SK-N-SH treated with all-trans-retinoic acid at 6 μM for 48 hours (cell line): ENCODE measurements around the gene PRDM5.
A peak's percentile ranks its signal among the peaks of the same experiment; 100 is the strongest.

Source experiments
- ATAC-seq: fragments of 200-7000 bp; cut with Tn5 transposase; 3 replicates; pipeline ENCODE4 v1.9.1; 2020; ENCODE audit warnings: mild to moderate bottlenecking, moderate library complexity
- ARNTL ChIP-seq: fragments of 450-650 bp; formaldehyde crosslinking; IDR thresholded peaks from 2 replicates; pipeline ENCODE4 v1.5.0; 2020; ENCODE audit warnings: low read depth, mild to moderate bottlenecking, moderate library complexity, borderline replicate concordance
- BACH2 ChIP-seq: fragments of 250-450 bp; sonication (Bioruptor Pico); IDR thresholded peaks from 2 replicates; pipeline ENCODE4 v1.9.0; 2021; ENCODE audit warnings: mild to moderate bottlenecking, borderline replicate concordance
- GLIS3 ChIP-seq: fragments of 250-450 bp; sonication (Bioruptor Pico); IDR thresholded peaks from 2 replicates; pipeline ENCODE4 v1.5.0; 2020; ENCODE audit warnings: mild to moderate bottlenecking, moderate library complexity
- ISL1 ChIP-seq: fragments of 250-450 bp; sonication (Bioruptor Pico); IDR thresholded peaks from 2 replicates; pipeline ENCODE4 v2.1.2; 2022; ENCODE audit warnings: mild to moderate bottlenecking, moderate library complexity
- PPARA ChIP-seq: fragments of 250-450 bp; sonication (Bioruptor Pico); IDR thresholded peaks from 2 replicates; pipeline ENCODE4 v1.5.0; 2020; ENCODE audit warnings: mild to moderate bottlenecking, borderline replicate concordance
- SNAI2 ChIP-seq: fragments of 250-450 bp; sonication (Bioruptor Pico); IDR thresholded peaks from 2 replicates; pipeline ENCODE4 v1.5.0; 2020; ENCODE audit warnings: mild to moderate bottlenecking, moderate library complexity
- TCF4 ChIP-seq: fragments of 250-450 bp; sonication (Bioruptor Pico); IDR thresholded peaks from 2 replicates; pipeline ENCODE4 v1.8.0; 2021; ENCODE audit warnings: mild to moderate bottlenecking, moderate library complexity, borderline replicate concordance
- TOX ChIP-seq: fragments of 250-450 bp; sonication (Bioruptor Pico); IDR thresholded peaks from 2 replicates; pipeline ENCODE4 v1.8.0; 2021; ENCODE audit warnings: mild to moderate bottlenecking, moderate library complexity, borderline replicate concordance
- ZFP3 ChIP-seq: fragments of 250-450 bp; sonication (Bioruptor Pico); IDR thresholded peaks from 2 replicates; pipeline ENCODE4 v1.5.0; 2020; ENCODE audit warnings: mild to moderate bottlenecking, moderate library complexity
- ZFP30 ChIP-seq: fragments of 450-650 bp; formaldehyde crosslinking; IDR thresholded peaks from 2 replicates; pipeline ENCODE4 v1.5.0; 2022; ENCODE audit warnings: mild to moderate bottlenecking, moderate library complexity
- ZNF70 ChIP-seq: fragments of 450-650 bp; formaldehyde crosslinking; IDR thresholded peaks from 2 replicates; pipeline ENCODE4 v1.5.0; 2020; ENCODE audit warnings: mild to moderate bottlenecking, moderate library complexity
- TF ChIP-seq, protein P1 (sequence below): fragments of 250-450 bp; sonication (Bioruptor Pico); IDR thresholded peaks from 2 replicates; pipeline ENCODE4 v1.5.1; 2021; ENCODE audit warnings: mild to moderate bottlenecking, moderate library complexity
- TF ChIP-seq, protein P2 (sequence below): fragments of 250-450 bp; sonication (Bioruptor Pico); IDR thresholded peaks from 2 replicates; pipeline ENCODE4 v1.5.1; 2020; ENCODE audit warnings: low read depth, mild to moderate bottlenecking, moderate library complexity
- TF ChIP-seq, protein P3 (sequence below): fragments of 250-450 bp; sonication (Bioruptor Pico); IDR thresholded peaks from 2 replicates; pipeline ENCODE4 v1.8.0; 2020; ENCODE audit warnings: mild to moderate bottlenecking, moderate library complexity, borderline replicate concordance
- TF ChIP-seq, protein P4 (sequence below): fragments of 250-450 bp; sonication (Bioruptor Pico); IDR thresholded peaks from 2 replicates; pipeline ENCODE4 v1.8.0; 2021; ENCODE audit warnings: low read depth, mild to moderate bottlenecking, moderate library complexity, borderline replicate concordance
- TF ChIP-seq, protein P5 (sequence below): fragments of 250-450 bp; sonication (Bioruptor Pico); IDR thresholded peaks from 2 replicates; pipeline ENCODE4 v1.5.0; 2020; ENCODE audit warnings: mild to moderate bottlenecking, moderate library complexity

PRDM5 gene

DNA sequence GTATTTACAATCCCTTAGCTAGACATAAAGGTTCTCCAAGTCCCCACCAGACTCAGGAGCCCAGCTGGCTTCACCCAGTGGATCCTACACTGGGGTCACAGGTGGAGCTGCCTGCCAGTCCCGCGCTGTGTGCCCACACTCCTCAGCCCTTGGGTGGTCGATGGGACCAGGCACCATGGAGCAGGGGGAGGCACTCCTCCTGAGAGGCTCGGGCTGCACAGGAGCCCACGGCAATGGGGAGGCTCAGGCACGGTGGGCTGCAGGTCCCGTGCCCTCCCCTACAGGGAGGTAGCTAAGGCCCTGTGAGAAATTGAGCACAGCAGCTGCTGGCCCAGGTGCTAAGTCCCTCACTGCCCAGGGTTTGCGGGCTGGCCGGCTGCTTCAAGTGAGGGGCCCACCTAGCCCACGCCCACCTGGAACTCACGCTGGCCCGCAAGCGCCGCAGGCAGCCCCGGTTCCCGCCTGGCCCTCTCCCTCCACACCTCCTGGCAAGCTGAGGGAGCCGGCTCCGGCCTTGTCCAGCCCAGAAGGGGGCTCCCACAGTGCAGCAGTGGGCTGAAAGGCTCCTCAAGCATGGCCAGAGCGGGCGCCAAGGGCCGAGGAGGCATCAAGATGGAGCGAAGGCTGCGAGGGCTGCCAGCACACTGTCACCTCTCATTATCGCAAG lies 113.9 kb downstream of the PRDM5 start (continued):
- TF ChIP-seq, protein P1, sequence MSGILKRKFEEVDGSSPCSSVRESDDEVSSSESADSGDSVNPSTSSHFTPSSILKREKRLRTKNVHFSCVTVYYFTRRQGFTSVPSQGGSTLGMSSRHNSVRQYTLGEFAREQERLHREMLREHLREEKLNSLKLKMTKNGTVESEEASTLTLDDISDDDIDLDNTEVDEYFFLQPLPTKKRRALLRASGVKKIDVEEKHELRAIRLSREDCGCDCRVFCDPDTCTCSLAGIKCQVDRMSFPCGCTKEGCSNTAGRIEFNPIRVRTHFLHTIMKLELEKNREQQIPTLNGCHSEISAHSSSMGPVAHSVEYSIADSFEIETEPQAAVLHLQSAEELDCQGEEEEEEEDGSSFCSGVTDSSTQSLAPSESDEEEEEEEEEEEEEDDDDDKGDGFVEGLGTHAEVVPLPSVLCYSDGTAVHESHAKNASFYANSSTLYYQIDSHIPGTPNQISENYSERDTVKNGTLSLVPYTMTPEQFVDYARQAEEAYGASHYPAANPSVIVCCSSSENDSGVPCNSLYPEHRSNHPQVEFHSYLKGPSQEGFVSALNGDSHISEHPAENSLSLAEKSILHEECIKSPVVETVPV (CRISPR knock-in tag) = no peak
- TF ChIP-seq PPARA (CRISPR knock-in tag) (no peak), ZNF70 (CRISPR knock-in tag) (no peak), ZFP30 (CRISPR knock-in tag) (no peak)
- TF ChIP-seq, protein P2, sequence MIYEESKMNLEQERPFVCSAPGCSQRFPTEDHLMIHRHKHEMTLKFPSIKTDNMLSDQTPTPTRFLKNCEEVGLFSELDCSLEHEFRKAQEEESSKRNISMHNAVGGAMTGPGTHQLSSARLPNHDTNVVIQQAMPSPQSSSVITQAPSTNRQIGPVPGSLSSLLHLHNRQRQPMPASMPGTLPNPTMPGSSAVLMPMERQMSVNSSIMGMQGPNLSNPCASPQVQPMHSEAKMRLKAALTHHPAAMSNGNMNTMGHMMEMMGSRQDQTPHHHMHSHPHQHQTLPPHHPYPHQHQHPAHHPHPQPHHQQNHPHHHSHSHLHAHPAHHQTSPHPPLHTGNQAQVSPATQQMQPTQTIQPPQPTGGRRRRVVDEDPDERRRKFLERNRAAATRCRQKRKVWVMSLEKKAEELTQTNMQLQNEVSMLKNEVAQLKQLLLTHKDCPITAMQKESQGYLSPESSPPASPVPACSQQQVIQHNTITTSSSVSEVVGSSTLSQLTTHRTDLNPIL (CRISPR knock-in tag) = no peak
- TF ChIP-seq, protein P3, sequence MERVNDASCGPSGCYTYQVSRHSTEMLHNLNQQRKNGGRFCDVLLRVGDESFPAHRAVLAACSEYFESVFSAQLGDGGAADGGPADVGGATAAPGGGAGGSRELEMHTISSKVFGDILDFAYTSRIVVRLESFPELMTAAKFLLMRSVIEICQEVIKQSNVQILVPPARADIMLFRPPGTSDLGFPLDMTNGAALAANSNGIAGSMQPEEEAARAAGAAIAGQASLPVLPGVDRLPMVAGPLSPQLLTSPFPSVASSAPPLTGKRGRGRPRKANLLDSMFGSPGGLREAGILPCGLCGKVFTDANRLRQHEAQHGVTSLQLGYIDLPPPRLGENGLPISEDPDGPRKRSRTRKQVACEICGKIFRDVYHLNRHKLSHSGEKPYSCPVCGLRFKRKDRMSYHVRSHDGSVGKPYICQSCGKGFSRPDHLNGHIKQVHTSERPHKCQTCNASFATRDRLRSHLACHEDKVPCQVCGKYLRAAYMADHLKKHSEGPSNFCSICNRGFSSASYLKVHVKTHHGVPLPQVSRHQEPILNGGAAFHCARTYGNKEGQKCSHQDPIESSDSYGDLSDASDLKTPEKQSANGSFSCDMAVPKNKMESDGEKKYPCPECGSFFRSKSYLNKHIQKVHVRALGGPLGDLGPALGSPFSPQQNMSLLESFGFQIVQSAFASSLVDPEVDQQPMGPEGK = no peak

DNA sequence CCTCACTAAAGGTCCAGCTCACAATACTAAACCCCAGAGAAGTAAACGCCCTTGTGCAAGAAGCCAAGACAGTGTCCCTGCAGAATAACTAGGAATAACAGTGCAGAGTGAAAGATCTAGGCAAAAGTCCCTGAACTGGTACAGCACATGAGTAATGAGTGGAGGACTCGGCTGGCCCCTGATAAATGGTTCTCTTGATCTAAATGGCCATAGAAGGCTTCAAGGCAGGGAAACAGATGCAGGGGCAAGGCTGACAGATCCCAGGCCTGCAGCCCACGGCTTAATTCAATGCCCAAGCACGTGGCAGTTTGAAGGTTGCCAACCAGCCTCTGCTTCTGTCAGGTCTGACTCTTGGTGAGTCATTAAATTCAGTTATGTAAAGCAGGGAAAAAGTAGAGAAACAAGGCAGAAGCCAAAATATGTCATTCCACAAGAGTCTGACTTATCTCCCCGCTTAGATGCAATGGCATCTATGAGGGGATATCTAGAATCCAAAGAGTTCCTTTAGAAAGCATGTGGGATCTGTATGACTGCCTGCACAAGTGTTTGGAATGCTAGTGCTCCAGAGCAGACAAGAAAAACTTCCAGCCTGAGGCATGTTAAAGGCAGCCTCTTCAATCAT lies 121.3 kb downstream of the PRDM5 start:
- peak; percentile 79; the same call in 1 of the 2 replicates for TF ChIP-seq ARNTL (CRISPR knock-in tag)
- TF ChIP-seq, protein P4, sequence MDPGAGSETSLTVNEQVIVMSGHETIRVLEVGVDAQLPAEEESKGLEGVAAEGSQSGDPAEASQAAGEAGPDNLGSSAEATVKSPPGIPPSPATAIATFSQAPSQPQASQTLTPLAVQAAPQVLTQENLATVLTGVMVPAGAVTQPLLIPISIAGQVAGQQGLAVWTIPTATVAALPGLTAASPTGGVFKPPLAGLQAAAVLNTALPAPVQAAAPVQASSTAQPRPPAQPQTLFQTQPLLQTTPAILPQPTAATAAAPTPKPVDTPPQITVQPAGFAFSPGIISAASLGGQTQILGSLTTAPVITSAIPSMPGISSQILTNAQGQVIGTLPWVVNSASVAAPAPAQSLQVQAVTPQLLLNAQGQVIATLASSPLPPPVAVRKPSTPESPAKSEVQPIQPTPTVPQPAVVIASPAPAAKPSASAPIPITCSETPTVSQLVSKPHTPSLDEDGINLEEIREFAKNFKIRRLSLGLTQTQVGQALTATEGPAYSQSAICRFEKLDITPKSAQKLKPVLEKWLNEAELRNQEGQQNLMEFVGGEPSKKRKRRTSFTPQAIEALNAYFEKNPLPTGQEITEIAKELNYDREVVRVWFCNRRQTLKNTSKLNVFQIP (CRISPR knock-in tag) = 0 out of 2 replicates have a peak, but pooled peaks have one; percentile 14
- TF ChIP-seq GLIS3 = peak; percentile 69; the same call in 1 of the 2 replicates
- TF ChIP-seq, protein P5, sequence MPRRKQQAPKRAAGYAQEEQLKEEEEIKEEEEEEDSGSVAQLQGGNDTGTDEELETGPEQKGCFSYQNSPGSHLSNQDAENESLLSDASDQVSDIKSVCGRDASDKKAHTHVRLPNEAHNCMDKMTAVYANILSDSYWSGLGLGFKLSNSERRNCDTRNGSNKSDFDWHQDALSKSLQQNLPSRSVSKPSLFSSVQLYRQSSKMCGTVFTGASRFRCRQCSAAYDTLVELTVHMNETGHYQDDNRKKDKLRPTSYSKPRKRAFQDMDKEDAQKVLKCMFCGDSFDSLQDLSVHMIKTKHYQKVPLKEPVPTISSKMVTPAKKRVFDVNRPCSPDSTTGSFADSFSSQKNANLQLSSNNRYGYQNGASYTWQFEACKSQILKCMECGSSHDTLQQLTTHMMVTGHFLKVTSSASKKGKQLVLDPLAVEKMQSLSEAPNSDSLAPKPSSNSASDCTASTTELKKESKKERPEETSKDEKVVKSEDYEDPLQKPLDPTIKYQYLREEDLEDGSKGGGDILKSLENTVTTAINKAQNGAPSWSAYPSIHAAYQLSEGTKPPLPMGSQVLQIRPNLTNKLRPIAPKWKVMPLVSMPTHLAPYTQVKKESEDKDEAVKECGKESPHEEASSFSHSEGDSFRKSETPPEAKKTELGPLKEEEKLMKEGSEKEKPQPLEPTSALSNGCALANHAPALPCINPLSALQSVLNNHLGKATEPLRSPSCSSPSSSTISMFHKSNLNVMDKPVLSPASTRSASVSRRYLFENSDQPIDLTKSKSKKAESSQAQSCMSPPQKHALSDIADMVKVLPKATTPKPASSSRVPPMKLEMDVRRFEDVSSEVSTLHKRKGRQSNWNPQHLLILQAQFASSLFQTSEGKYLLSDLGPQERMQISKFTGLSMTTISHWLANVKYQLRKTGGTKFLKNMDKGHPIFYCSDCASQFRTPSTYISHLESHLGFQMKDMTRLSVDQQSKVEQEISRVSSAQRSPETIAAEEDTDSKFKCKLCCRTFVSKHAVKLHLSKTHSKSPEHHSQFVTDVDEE = peak; percentile 99
- TF ChIP-seq ZFP3 = peak; percentile 73
- TF ChIP-seq ZNF70 (CRISPR knock-in tag) = no peak
- TF ChIP-seq BACH2 (CRISPR knock-in tag) = no peak
- peak; percentile 92 for TF ChIP-seq ISL1 (CRISPR knock-in tag)
- TF ChIP-seq, protein P3 = peak; percentile 57
- no peak for TF ChIP-seq ZFP30 (CRISPR knock-in tag)
- TF ChIP-seq SNAI2 (CRISPR knock-in tag) = peak; percentile 96
- TF ChIP-seq TCF4 (CRISPR knock-in tag) = peak; percentile 94
- TF ChIP-seq TOX = peak; percentile 56; the same call in 1 of the 2 replicates
- TF ChIP-seq, protein P2 (CRISPR knock-in tag) = peak; percentile 88
- peak; percentile 98 for ATAC-seq
